ENCODE data around the gene SLC4A9.
A peak's percentile ranks its signal among the peaks of the same experiment; 100 is the strongest.

SLC4A9 gene

DNA sequence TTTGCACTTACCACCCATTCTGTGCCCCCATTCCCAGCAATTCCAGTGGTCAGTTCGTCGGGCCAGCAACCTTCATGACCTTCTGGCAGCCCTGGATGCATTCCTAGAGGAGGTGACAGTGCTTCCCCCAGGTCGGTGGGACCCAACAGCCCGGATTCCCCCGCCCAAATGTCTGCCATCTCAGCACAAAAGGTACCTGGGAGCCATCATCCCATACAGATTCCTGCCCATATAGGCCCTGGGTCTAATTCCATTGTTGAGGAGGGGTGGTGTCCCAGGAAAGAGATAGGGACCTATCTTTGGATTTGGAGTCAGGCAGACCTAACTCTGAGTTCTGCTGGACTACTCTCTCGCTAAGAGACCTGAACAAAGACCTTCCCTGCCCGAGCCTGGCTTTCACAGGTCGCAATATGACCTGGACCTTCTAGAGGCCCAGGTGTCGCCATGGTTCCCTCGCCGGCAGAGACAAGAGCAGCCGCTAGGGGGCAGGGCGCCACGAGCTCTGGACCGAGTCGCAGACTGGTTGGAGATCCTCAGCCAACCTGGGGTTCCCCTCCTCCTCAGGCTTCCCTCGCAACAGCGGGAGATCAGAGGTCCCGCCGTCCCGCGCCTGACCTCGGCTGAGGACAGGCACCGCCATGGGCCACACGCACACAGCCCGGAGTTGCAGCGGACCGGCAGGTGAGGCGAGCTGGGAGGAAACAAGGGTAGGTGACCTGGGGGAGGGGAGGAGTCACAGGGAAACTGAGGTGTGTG, 3.1 kb downstream of the SLC4A9 start:
- peak; percentile 77 for DNase-seq

DNA sequence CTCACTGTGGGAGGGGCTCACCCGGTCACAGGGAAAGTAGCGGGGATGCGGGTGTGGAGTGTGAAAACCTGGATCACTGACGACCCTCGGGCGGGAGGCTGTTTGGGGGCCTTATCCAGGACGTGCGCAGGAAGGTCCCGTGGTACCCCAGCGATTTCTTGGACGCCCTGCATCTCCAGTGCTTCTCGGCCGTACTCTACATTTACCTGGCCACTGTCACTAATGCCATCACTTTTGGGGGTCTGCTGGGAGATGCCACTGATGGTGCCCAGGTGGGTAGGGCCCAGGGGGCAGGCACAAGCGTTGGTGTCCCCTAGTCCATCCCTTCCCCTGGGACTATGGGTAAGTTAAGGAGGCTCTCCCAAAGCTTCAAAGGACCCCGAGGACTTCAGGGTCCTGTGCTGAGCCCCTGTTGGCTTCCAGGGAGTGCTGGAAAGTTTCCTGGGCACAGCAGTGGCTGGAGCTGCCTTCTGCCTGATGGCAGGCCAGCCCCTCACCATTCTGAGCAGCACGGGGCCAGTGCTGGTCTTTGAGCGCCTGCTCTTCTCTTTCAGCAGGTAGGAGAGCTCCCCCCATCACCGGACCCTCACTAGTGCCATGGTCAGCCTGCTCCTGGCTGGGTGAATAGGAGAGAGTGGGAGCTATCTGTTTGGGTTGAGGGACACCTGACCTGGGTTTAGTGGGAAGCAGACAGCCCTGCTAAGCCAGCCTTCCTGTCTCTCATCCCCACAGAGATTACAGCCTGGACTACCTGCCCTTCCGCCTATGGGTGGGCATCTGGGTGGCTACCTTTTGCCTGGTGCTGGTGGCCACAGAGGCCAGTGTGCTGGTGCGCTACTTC, 3.9 kb downstream of the SLC4A9 start:
- DNase-seq: no peak

DNA sequence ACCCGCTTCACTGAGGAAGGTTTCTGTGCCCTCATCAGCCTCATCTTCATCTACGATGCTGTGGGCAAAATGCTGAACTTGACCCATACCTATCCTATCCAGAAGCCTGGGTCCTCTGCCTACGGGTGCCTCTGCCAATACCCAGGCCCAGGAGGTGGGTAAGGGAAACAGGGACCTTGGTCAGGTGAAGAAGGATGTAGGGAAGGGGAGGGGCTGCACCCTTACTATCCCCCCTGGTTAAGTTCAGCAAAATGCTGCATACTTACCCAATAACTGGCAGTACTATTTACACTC, 4.4 kb downstream of the SLC4A9 start:
- no peak for DNase-seq

DNA sequence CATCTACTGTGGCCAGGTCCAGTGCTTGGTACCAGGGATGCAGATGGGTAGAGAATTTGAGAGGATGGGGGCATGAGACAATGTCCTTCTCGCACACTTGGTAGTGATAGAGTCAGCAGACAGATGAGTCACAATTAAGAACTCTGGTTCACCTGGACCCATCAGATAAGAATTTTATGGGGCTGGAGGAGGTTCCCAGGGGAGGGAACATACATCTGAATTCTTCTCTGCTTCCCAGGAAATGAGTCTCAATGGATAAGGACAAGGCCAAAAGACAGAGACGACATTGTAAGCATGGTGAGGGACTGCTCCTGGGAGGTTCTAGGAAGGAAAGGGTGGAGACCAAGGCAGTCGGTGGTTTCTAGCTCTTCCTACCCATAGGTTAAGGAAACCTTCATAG, 5.3 kb downstream of the SLC4A9 start:
- DNase-seq: no peak

DNA sequence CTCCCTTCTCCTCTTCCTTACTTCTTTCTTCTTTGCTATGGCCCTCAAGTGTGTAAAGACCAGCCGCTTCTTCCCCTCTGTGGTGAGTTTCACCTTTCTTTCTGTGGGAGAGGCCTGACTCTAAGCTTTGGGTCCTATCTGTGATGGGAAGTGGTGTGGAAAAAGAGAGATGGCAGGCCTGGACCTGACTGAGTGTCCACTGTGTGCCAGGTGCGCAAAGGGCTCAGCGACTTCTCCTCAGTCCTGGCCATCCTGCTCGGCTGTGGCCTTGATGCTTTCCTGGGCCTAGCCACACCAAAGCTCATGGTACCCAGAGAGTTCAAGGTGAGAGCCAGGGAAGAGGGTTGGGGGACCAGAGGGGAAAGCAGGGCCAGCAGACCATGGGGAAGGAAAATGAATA, 5.9 kb downstream of the SLC4A9 start:
- DNase-seq: no peak

DNA sequence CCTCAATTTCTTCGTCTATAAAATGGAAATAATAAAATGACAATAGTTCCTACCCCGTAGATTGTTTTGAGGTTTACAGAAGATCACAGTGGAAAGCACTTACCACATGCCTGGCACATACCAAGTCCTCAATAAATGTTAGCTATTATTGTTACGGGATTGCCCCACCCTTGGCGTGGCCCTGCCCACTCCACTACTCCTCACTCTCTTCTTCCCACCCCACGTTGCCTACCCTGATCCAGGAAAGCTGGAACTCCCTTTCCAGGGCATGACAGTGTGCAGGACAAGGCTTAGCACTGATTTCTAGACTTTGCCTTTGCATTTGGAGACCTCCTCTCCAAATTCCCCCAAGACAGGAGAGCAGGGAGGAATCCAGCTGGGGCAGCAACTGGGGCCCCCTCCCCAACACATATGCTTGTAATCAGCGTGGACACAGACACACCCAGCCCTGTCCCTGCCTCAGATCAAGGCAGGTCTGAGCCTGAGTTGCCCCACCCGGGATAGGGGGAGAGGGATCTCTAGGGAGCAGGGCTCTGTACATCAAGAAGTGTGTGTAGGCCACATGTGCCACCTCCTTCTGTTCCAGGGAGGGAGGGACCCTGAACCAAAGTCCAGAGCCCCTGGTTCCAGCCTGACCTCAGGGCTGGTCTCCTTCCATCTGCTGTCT, 6.7 kb downstream of the SLC4A9 start:
- no peak for DNase-seq

DNA sequence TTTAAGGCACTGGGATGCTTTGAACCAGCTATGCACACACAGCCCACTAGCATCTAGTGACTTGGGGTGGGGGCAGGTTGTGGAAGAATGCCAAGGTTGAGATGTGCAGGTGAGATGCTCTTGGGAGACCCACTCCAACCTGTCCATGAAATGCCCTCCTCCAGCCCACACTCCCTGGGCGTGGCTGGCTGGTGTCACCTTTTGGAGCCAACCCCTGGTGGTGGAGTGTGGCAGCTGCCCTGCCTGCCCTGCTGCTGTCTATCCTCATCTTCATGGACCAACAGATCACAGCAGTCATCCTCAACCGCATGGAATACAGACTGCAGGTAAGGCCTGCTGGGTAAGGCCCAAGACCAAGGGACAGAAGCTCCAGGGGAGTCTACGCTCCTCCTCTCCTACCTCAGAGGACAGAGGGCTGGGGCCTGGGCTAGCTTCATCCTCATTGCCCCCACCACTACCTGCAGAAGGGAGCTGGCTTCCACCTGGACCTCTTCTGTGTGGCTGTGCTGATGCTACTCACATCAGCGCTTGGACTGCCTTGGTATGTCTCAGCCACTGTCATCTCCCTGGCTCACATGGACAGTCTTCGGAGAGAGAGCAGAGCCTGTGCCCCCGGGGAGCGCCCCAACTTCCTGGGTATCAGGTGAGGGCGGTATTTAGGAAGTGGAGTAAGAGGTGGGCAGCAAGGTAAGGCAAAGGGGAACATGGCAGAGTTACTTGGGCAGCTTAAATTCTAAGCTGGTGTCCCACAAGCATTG, 7.4 kb downstream of the SLC4A9 start:
- no peak for DNase-seq

DNA sequence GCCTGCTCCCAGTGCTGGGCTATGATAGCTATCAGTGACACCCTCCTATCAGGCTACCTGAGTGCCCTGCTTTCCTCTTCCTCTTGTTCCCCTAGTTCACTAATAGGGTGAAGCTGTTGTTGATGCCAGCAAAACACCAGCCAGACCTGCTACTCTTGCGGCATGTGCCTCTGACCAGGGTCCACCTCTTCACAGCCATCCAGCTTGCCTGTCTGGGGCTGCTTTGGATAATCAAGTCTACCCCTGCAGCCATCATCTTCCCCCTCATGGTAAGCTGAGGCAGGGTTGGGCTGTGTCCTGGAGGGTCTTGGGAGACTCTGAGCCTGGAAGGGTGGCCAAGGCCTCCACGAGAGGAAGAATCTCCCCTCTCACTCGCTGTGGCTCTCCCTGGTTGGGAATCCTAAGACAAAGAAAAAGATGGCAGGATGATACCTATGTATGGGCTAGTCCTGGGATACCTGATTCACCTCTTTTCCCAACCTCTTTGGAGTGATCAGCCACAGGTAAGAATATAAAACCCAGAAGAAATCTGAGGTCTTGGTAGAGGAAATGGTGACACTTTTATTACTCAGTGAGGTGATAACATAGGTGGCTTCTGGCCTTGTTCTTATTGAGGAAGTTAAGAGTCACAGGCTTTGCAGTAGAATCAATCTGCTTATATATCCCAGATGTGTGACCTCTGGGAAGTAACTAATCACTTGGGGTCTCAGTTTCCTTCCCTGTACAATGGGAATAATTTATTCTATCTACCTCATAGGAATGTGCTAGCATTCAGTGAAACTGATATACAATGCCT, 11.6 kb downstream of the SLC4A9 start:
- DNase-seq: no peak

DNA sequence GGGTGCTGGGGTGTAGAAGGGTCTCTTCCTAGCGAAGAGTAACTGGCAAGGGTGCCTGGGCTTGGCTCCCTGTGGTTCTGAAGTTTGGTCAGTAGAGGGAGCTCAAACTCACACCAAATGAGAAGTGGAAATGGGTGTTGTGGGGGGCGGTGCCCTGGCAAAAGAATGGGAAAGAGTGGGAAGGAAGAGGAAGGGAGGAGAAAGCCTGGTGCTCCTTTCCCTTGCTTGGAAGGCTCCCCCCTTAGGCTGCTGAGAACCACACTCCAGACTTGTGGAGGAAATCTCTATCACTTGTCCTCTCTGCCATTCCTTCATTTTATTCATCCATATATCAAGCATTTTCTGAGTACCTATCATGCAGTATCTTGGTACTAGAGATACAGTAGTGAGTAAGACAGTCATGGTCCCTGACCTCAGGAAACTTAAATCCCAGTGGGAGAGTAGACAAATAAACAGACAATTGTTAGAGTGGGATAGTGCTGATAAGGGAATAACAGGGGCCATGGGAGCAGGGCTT, 13.0 kb downstream of the SLC4A9 start:
- peak; percentile 87 for DNase-seq

DNA sequence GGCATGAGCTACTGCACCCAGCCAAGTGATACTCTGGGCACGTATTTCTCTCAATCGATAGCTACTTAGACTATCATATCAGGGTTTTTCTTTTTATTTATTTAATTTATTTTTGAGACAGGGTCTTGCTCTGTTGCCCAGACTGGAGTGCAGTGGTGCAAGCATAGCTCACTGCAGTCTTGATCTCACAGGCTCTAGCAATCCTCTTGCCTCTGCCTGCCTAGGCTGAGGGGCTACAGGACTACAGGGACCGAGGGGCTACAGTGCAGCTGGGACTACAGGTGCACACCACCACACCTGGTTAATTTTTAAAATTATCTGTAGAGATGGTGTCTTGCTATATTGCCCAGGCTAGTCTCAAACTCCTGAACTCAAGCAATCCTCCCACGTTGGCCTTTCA, 21.4 kb downstream of the SLC4A9 start:
- DNase-seq: no peak

DNA sequence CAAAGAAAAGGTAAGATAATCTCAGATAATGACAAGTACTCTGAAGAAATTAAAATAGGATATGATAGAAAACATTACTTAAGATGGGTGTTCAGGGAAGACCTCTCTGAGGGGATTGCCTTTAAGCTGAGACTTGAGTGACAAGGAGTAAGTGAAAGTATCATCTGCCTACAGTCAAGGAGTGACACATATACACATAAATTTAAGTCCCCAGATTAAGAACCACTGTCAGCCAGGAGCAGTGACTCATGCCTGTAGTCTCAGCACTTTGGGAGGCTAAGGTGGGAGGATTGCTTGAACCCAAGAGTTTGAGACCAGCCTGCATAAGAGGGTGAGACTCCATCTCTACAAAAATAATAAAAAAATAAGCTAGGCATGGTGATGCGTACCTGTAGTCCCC, 22.0 kb downstream of the SLC4A9 start:
- no peak for DNase-seq

DNA sequence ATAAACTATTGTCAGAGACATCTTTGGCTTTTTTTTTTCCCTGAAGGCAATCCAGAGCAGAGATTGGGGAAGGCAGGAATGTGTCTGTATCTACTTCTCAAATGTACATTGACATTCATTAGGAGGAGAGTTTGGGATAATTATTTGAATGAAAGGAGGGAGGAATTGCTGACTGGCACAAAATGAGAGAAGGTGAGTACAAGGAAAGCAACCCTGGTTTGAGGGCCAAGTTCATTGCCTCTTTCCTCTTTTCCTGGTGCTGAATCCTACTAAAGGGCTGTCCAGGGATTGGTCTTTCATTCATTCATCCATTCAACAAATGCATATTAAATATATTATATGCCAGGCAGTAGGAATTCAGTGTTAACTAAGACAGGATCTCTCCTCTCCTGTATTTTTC, 22.9 kb downstream of the SLC4A9 start:
- DNase-seq: no peak

DNA sequence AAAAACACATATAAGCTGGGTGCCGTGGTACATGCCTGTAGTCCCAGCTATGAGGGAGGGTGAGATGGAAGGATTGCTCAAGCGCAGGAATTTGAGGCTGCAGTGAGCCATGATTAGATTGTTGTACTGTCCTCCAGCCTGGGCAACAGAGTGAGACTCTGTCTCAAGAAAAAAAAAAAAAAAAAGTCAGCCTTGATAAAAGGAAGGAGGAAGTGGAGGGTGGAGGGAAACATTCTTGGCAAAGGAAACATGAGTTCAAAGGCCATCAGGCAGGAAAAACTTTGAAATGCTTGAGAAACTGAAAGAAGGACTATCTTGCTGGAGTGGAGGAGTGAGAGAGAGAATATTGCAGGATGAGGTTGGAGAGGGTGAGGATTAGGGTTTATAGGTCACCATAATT, 23.3 kb downstream of the SLC4A9 start:
- DNase-seq: no peak

DNA sequence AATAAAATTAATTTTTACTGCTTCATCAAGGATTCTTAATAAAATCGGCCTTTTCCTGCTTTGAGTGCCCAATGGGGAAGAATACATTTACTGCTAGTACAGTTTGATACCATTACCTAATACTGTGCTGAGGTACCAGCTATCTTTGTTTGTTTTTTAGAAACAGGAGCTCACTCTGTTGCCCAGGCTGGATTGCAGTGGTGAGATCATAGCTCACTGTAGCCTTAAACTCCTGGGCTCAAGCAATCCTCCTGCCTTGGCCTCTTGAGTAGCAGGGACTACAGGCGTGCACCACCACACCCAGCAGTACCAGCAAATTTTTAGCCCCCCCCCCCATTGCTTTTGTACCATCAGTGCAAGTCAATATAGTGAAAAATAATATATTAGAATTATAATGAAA, 28.1 kb downstream of the SLC4A9 start:
- DNase-seq: no peak

DNA sequence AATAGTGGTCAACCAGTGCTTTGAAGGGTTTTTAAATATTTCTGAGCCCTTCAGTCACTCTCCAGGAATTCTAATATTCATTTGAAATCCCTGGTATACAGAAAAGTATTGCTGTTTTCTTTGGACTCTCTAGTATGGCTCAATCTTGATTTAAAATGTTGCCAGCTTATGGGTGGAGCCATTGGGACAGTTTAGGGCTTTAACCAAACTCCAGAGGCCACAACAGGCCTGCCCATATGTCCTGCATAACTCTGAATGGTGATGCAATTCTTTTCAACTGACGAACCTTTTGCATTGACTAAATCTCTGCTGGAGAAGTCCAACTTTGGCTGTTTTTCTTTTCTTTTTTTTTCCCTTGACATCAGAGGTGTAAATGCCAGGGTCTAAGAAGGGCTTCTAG, 31.3 kb downstream of the SLC4A9 start:
- DNase-seq: no peak

DNA sequence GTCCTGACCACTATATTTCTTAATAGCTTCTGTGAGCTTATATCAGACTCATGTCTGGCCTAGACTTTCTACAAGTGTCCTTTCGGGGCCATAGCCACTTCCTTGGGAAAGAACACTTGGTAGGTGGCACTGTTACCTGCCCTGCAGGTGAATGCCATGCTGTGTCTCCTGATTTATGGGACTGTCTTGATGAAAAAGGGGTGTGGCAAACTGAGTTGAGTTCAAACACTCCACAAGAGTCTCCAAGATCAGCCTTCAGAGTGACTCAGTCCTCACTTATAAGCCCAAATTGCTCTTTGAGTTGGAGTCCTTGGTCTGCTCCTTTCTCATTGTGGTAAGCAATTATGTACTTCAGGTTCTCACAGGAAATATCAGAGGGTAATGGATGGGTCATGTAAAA, 31.7 kb downstream of the SLC4A9 start:
- no peak for DNase-seq

DNA sequence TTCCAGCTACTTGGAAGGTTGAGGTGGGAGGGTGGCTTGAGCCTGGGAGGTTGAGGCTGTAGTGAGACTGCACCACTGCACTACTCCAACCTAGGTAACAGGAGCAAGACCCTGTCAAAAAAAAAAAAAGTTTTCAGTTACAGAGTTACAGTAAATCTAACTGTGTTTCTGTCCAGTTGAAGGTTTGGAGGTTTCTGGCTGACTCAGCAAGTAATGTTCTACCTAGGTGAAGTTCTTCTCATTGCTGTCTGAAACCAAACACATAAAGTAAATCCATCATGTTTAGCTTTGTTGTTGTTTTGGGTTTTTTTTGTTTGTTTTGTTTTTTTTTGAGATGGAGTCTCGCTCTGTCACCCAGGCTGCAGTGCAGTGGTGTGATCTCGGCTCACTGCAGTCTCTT, 33.7 kb downstream of the SLC4A9 start:
- no peak for DNase-seq

DNA sequence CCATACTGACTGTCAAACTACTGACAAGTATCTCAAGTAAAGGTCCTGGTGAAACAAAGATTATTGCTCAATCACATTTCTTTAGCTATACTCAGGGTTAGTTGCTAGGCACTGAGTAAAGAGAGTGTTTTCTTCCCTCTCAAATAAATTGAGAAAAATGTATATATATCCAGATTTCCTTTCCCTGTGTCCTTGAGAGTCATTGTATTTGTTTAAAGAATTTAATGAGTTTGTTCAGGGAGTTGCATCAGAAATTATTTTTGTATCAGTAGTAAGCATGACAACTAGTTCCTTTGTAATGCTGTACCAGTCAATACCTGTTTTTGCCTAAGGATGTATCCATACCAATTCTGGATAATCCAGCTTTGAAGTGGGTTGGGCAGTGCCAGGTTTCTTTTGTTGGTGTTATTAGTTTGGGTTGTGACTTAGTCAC, 38.4 kb downstream of the SLC4A9 start:
- no peak for DNase-seq

DNA sequence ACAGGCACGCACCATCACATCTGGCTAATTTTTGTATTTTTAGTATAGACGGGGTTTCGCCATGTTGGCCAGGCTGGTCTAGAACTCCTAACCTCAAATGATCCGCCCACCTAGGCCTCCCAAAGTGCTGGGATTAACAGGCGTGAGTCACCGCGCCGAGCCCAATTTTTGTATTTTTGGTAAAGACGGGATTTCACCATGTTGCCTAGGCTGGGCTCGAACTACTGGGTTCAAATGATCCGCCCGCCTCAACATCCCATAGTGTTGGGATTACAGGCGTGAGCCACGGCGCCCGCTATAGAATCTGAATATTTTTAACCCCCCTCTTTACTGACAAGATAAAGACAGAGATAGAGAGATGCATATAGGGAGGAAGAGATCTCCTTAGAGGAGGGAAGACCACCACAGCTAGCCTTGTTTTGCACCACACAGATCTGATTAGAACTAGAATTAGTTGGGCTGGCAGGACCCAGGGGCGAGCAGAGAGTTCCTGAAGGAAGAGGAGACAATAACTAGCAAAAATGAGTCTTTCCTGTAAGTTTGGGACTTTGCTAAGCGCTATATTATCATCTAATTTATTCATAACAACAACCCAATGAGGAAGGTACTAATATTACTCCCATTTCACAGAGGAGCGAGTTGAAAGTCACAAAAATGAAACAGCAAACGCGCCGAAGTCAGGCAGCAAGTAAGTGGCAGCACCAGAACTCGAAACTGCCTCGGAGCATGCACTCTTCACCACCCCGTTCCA, 40.2 kb downstream of the SLC4A9 start:
- no peak for DNase-seq

DNA sequence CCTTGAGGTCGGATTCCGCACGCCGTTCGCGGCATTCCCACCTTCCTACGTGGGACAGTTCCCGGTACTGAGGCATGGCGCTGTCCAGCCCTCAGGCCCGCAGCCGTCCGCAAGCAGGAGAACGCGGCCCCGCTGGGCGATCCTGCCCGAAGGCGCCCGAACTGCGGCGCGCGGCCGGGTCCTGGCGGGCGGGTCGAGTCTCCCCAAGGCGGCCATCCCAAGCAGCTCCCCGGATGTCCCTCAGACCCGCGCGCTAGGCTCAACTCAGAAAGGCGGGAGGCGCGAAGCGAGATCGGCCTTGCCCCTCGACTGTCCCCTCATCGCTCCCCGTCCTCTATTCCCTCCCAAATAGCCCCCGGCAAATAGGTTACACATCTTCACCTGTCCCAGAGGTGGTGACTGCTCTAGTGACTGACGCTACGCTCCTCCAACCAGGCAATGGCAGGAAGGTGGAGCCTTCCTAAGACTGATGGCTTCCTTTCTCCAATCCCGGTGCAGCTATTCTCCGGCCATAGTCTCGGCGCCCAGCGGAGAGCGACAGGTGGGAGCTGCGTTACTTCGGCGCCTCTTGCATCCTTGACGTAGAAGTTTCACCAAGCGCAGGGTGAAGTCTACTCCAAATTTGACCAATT, 40.9 kb downstream of the SLC4A9 start:
- peak; percentile 95 for DNase-seq
